EL (cell line): ENCODE measurements around the gene ATG14.
"Not testable (repeated sequence)": the region's sequence is repeated elsewhere in the genome, so short reads cannot be mapped to it uniquely, and the experiment has no call there.

Experiments used
- DNase-seq: peaks from one replicate; pipeline ENCODE4 v3.0.0-alpha.2; 2016

ATG14 gene

DNA sequence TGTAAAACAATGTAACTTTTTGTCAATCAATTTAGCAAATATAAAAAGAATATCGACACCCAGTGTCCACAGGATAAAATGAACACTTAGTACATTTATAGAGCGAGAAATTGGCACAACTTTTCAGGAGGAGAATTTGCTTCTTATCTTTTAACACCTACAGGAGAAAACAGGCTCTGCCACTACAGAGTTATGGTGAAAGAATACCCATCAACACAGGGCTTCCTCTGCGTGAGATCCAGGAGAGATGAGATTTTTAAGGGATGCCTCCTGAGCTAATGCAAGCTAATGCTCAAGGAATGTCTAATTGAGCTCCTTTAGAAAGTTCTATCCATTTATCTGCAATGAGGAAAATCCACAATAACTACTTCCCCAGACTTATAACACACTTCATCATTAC is 21.0 kb upstream of the ATG14 start:
- DNase-seq: no peak

DNA sequence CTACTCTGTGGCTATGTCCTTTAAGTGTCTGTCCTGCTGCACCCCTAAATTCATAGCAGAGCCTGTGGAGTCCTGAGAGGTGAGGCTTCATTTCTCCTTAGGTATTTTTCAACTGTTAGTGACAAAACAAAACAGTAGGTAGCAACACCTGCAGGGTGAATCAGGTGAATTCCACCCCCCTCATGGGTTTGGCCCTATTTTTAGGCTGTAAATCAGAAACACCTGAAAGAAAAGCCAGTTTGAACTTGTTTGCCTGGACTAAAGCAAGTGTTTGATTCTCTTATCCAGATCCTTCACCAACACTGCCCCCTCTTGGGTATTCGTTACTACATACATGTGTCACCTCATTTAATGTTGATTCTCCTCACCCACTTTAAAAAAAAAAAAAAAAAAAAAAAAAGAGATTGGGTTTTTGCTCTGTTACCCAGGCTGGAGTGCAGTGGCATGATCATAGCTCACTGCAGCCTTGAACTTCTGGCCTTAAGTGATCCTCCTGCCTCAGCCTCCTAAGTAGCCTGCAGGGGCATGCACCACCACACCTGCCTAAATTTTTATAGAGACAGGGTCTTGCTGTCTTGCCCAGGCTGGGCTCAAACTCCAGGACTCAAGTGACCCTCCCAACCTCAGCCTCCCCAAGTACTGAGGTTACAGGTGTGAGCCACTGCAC is 18.5 kb upstream of the ATG14 start:
- DNase-seq: peak; percentile 70

DNA sequence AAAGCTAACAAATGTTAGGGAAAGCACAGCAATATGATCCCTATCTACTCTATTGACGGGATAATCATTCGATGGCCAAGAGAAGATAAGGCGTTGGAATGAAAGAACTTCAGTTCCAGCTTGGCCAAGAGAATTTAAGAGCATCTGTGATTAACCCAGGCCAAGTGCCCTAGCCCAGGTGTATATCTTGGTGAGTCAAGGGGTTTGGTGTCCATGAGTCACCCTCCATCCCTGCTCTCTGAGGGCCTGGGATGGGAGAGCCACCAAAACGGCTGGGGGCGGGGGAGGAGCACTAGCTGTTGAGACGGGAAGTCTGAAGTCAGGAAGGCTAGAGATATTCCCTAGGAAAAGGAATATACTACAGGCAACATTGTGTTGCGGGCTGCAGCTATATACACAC is 15.8 kb upstream of the ATG14 start:
- no peak for DNase-seq

DNA sequence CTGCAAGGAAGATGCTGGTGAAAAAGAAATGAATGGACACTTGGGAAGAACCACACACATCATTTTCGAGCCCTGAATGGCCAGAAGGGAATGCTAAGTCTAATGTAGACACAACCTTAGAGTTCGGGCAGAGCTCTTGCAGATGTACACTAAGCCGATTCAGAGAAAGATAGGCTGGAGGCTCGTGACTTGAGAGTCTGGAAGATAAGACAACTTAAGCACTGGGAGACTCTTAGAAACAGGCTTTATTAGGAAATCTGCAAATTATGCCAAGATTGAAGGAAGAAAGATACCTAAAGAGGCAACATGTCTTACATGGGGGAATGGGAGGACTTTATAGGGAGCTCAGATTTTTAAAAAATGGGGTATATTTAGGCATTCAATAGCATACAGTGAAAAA is 15.3 kb upstream of the ATG14 start:
- DNase-seq: no peak

DNA sequence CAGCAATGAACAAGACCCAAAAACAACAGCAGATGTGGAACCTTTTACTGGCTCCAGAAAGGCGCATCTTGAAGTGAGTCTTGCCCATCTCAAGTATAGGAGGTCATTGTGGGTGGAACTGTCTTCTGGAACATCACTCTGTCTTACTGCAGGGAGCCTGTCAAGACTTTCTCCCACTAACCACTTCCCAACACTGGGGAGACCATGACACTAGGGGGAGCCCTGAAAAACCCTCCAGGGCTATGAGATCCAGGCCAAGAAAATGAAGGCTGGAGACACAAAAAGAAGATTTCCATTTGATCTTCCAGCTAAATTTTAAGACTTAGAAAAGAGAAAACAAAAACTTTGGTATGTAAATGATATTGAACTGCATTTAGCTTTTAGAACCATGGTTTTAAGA is 13.5 kb upstream of the ATG14 start:
- DNase-seq: peak; percentile 15

DNA sequence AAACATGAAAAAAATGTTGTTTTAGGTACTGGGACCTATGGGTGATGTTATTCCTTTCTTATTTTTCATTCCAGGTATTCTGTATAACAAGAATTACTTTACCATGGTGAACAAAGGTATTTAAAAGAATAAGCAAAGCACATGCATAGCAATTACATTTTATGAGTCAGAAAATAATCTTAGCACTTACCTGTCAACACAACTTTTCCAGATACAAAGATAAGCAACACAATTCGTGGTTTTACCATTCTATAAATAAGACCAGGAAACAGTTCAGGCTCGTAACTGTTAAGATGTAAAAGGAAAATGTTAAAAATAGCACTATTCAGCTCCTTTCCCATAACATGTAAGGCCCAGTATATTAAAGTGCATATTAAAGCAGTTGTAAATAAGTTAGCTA is 12.3 kb upstream of the ATG14 start:
- no peak for DNase-seq

DNA sequence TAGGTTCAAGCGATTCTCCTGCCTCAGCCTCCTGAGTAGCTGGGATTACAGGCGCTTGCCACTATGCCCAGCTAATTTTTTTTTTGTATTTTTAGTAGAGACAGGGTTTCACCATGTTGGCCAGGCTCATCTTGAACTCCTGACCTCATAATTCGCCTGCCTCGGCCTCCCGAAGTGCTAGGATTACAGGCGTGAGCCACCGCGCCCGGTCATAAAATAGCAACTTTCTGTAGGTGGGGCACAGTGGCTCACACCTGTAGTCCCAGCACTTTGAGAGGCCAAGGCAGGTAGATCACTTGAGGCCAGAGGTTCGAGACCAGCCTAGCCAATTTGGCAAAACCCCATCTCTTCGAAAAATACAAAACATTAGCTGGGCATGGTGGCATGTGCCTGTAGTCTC is 10.7 kb upstream of the ATG14 start:
- DNase-seq: not testable (repeated sequence)

DNA sequence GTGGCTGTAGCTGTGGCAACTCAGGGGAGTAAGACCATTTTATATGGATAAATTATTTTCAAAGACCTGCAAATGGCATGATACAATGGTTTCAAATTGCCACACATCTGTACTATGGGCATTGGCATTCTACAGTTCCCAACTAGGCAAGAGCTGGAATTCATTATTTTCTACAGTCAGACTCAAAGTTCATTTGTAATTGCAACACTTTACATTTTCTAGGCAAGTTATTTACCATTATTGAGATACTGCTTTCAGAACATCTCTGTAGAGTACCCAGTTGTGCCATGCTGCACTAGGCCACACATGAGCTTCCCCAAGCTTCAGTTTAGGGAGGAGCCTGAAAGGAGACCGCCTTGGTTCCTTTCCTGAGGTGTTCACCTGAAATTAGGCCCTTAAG is 8.0 kb upstream of the ATG14 start:
- DNase-seq: no peak

DNA sequence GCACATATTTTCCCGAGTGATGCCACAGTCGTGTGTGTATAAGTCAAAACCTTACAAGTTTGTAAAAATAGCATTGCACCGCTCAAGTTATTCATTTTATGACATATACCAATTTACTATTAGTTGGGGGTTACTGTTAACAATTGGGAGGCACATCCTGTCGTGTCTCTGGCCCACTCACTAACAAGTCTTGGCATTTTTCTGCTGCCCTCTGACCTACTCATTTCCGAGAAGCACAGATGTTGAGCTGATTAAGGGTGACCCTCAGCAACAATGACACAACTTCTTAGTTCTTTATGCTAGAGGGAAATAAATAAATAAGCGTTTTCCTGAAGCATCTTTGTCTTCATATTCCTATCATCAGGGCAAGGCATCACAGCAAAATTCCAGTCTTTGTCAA is 6.8 kb upstream of the ATG14 start:
- DNase-seq: peak; percentile 28

DNA sequence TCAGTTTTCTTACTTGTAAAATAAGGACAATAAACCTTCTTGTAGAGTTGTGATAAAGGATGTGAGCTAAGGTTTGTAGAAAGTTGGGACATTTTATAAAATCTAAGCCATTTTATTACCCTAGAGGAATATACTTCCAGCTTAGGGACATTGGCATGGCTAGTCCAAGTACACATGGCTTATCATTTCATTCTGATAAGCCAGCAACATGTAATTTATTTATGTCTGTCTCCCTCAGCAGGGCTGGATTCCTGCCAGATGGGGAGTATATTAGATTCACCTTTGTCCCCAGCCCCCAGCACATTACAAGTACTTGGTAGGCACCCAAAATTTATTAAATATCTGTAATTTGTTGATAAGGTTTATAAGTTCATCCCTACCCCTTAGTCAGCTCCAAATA is 6.3 kb upstream of the ATG14 start:
- DNase-seq: no peak

DNA sequence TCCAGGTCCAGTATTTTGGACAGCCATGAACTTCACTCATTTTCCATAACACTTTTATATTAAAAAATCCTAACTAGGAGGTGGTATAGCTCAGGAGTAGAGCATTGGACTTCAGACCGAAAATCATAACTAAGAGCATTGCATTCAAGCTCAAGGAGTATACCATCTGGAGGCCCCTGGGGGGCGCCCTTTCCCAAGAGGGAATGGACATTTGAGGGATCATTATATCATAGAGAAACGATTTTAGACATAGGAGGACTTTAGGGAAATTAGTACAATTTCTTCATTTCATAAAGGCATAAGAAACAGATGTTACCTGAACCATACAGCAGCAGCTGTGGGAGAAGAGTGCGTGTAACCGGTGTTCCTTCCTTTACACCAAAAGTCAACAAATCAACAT is 5.2 kb upstream of the ATG14 start:
- DNase-seq: peak; percentile 32

DNA sequence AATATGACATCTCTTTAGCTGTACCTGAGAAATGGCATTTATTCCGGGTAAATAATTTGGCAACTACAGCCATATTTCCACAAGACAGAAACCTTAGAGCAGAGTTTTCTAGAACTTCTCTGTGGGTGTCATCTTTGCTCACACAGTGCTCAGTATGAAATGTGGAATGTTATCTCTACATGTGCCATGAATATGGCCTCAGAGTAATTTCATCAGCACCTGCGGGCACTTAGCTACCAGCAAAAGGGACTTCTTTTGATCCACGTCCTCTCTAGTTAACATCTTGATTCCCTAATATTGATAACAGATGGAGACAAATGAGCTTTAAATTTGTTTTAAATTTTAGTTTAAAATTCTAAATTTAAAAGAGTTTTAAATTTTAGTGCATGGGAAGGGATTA is 2.9 kb upstream of the ATG14 start:
- no peak for DNase-seq

DNA sequence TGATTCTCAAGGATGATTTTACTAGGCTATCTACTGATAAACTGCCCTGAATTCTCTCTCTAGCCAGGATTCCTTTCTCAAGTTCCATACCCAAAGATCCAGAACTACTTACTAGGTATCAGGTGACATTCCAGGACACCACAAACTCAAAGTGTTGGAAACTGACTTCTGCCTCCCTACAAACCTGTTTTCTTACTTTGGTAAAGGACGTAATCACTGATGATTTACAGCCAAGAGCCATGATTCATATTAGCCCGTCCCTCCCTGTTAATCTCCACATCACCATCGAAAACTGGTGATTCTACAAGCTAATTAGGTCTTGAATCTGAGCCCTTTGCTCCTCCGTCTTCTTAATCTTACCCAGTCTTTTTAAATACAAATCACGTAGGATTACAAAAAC is 1.0 kb upstream of the ATG14 start:
- DNase-seq: no peak

DNA sequence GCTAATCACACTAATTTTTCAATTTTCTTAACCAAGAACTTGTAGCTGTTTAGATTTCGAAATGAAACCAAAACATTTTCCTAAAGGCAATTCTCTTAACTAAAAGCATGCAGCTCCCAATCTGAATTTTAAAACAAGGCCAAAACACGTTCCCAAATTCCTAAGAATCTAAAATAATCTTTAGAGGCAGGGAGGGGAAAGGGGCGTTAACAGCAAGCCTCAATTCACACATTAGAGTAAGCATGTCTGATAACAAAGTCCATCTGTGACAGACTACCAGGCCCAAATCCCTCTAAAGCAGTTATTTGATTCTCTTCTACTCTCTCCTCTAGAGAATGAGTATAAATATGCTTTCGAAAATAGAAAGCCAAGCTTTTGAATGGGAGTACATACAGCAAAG is 754 bp downstream of the ATG14 start:
- no peak for DNase-seq

DNA sequence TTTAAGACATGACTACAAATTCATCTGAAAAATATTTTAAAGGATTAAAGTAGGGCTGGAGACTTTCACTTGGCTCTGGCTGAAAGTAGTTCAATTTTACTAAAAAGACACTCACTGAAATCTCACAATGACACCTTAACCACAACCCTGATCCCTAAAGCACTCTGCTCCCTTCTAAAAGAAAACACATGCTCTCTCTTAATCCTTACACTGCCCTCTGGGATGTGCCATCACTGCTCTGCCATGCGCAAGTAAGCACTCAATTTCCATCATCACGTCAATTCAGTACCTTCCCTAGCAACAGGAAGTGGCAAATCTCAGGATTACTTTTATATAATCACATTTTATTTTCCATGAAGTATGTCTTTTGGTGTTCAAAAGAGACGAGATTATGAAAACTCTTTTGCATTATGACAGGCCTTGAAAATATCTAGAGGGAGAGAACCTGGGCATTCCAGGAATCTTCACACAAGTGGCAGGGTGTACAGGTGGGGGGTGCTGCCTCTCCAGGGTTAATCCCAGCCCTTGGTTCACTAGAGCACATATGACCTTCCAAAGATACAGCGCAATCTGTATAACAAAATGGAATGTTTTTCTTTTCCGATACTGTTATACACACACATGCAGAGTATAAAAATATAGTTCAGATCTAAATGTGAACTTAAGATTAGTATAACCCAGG is 7.3 kb downstream of the ATG14 start:
- no peak for DNase-seq

DNA sequence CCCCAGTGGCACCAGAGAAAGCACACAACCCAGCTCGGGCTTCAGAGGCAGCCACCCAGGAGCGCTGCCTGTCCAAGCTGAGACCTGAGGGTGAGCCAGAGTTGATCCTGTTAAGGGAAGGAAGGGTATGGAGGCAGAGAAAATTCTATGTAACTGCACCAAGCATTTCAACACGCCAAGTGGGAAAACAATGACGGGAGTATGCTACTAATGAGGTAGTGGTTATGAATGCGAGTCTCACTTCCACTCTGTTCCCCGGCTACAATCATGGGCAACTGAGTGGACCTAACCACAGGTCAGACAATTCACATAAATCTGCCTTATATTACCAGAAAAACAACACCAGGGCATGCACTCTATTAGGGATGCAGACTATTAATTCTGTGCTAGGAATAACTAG is 9.9 kb downstream of the ATG14 start:
- DNase-seq: no peak

DNA sequence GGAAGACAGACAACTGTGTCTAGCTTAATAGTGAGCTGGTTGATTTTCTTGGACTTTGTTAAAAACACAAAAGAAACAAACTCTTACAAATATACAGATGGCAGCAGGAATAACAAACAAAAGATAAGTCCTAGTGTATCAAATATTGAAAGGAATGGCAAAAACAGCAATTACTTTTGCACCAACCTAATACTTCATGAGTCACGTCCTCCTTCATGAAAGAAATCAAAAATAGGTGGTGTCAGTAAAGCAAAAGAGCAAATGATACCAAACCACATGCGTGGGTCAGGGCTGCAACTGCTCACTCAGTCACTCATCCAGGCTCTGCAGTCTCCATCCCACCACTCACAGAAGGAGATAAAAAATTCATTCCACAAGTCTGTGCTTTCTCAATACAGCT is 11.8 kb downstream of the ATG14 start:
- peak; percentile 25 for DNase-seq

DNA sequence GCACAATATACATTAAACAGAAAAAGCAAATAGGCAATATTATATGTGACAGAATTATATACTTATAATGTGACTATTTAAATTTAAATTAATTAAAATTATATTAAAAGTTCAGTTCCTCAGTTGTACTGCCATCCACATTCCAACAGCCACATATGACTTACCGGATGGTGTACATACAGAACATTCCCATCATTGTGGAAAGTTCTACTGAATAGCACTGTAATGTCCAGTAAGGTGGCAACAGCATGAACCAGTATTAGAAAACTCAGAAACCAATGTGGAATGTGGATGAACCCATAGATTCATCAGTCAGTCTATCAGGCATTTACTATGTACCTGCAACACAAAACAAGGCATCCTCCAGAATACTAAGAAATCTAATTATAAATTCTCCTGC is 12.4 kb downstream of the ATG14 start:
- DNase-seq: no peak

DNA sequence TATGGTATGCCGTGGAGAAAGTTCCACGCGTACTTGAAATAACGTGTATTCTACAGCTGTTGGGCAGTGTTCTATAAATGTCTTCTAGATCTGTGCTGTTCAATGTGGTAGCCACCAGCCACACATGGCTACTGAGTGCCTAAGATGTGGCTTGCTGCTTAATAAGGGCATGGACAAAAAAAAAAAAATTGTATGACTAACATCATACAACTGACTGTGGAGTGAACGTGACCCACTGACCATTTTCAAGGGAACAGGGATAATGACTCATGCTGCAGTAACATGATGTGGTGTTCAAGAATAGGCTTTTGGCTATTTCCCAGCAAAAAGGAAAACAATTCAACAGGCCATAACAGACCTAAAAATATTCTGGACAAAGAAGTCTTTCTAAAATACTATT is 13.0 kb downstream of the ATG14 start:
- DNase-seq: peak; percentile 96

DNA sequence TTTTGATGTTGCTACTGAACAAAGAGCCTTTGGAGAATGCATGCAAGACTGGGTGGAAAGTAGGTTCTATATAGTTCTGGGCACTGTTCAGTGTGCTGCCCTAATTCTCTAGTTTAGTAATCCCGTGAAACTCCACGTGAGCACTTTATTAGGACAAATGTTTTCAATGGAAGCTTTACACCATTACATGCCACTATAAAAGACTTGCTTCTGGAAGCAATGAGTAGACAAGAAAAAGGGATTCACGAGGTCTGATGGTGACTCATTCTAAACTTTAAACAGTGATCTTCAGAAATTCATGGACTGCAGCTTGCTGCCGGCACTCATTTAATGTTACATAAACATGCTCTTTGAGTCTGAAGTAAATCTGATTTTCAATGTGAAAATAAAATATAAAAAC is 22.3 kb downstream of the ATG14 start:
- peak; percentile 79 for DNase-seq

DNA sequence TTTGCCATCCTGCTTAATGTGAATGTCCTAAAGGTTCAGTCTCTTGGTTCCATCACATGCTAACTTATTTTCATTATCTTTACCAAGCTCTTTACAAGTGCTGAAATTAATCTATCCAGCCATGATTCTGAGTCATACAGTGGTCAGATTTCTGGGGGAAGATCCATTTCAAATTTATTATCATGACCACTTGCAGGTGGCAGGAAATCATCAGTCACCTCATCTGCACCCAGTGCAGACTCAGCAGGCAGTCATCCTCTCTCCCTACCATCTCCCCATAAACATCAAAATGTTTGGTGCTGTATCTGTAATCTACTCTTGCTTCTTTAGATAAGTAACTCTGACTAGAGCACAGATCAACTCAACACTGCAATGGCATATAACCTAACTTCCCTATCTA is 23.5 kb downstream of the ATG14 start:
- peak; percentile 82 for DNase-seq

DNA sequence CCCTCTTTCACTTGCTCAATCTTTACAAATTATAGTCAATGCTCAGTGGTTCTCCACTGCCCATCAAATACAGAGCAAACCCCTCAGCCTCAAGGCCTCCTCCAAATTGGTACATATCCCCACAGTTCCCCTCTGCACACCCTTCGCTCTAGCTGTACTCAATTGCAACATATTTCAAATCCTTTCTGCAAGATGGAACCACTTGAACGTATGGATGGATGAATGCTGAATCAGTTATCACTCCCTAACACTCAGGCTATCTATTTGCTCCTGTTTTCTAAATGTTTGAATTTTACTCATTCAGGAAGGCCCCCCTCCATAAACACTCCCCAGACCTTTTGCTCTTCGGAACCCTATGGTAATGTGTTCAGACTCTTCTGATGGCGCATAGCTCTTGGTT is 24.5 kb downstream of the ATG14 start:
- DNase-seq: no peak

DNA sequence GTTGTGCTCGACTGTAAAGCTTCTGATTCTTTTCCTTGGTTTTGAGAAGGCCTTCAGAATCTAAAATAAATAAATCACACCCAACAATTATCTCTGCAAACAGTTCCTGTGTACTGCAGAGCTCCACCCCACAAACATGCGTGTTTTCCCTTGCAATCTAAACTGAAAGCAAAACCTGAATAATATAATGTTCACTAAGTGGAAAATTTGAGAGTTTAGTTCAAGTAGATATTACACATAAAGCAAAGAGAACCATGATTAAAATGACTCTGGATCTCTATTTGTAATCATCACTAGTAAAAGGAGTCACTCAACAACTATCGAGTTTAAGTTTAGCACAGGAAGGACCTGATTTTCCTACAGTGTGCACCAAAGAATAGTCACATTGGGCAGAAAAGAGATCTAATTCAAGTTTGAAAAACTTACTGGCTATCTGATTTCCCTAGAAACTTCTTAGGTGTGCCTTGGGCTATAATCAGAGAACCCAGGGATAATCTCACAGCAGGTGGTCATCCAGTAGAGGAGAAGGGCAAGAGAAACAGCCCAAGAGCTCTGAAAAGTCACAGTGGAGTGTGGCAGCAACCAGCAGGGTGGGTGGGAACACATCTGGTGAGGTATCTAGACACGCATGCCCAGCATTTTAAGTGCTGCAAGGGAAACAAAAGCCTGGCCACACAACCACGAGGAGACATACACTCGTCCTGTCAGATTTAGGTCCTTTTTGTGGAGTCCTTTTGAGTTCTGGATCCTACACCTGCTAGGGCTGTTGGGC is 25.4 kb downstream of the ATG14 start:
- no peak for DNase-seq

DNA sequence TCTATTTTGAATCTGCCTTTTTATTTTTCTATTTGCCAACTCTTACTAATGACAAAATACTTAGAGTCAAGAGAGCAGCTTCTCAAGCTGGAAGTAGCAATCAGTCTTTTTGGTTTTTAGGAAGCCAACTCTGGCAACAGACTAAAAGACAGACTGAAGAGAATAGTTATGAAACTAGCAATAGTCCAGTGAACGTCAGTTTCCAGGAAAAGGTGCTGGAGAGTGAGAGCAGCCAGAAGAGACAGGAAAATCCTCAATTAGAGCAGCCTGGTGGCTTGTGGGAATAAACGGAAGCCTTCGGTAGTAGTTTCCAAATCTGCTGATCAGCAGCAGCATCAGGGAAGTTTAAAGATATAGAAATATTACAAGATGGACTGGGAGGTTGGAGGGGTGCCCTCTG is 27.1 kb downstream of the ATG14 start:
- DNase-seq: no peak
